Endodermal cell (in vitro differentiated cells): ENCODE measurements around the gene FAM53C. TPM values are rescaled to one million over a fixed set of nuclear protein-coding genes. Genes with fewer than 3 reads are reported as not detected.

Source experiments
- DNase-seq: peaks from one replicate; pipeline ENCODE4 v3.0.0-alpha.2; 2017
- H3K27ac ChIP-seq: 2 replicates; pipeline ENCODE4 v1.5.1; 2013; ENCODE audit warnings: mild to moderate bottlenecking, low read depth, low read length, moderate library complexity
- H3K27me3 ChIP-seq: 2 replicates; pipeline ENCODE4 v1.6.1; 2013; ENCODE audit warnings: mild to moderate bottlenecking, low read length, moderate library complexity; ENCODE audit not compliant: insufficient read depth, control insufficient read depth, poor library complexity, severe bottlenecking
- H3K36me3 ChIP-seq: 2 replicates; pipeline ENCODE4 v1.7.0; 2013; ENCODE audit warnings: mild to moderate bottlenecking, low read length, moderate library complexity; ENCODE audit not compliant: control insufficient read depth, insufficient read depth
- H3K4me1 ChIP-seq: one replicate; pipeline ENCODE4 v1.7.0; 2013; ENCODE audit warnings: low read length; ENCODE audit not compliant: control insufficient read depth, insufficient read depth
- H3K4me3 ChIP-seq: 2 replicates; pipeline ENCODE4 v1.5.1; 2013; ENCODE audit warnings: mild to moderate bottlenecking, low read length, moderate library complexity
- H3K9ac ChIP-seq: 2 replicates; pipeline ENCODE4 v1.6.1; 2013; ENCODE audit warnings: mild to moderate bottlenecking, low read length, moderate library complexity; ENCODE audit not compliant: poor library complexity, severe bottlenecking; ENCODE audit errors: extremely low read depth
- H3K9me3 ChIP-seq: 2 replicates; pipeline ENCODE4 v1.6.1; 2013; ENCODE audit warnings: mild to moderate bottlenecking, low read length, moderate library complexity; ENCODE audit not compliant: control insufficient read depth
- H3K27ac Mint-ChIP-seq: 2 replicates; pipeline ENCODE4 v1.8.0; 2020; ENCODE audit warnings: mixed read lengths
- H3K27me3 Mint-ChIP-seq: 2 replicates; pipeline ENCODE4 v1.8.0; 2021; ENCODE audit warnings: mild to moderate bottlenecking, mixed read lengths; ENCODE audit not compliant: insufficient read depth
- H3K36me3 Mint-ChIP-seq: 2 replicates; pipeline ENCODE4 v1.8.0; 2020; ENCODE audit warnings: low read depth, mixed read lengths
- H3K4me1 Mint-ChIP-seq: 2 replicates; pipeline ENCODE4 v1.8.0; 2020; ENCODE audit warnings: mixed read lengths
- H3K4me3 Mint-ChIP-seq: 2 replicates; pipeline ENCODE4 v1.8.0; 2020; ENCODE audit warnings: mild to moderate bottlenecking, moderate library complexity, mixed read lengths
- H3K9me3 Mint-ChIP-seq: 2 replicates; pipeline ENCODE4 v1.8.0; 2020; ENCODE audit warnings: mild to moderate bottlenecking, mixed read lengths
- WGBS, 2 experiments: methylation state at CpG; one replicate each; pipeline versions ENCODE4 v1.1.5 to v1.1.7; 2013; ENCODE audit warnings: missing lambda C conversion rate in 2 of 2, mixed read lengths in 1 of 2; ENCODE audit not compliant: insufficient coverage in 1 of 2, insufficient read length in 1 of 2; 5-methylcytosine and 5-hydroxymethylcytosine counted together
- long read RNA-seq, 4 experiments: library from polyadenylated mRNA in 2 of 4; library from RNA in 1 of 4; library from capped mRNA in 1 of 4; stranded (forward) in 3 of 4; unstranded in 1 of 4; transcript quantifications; one replicate each; pipeline ENCODE4 v2.0.0, GENCODE V29; 2020 to 2021; ENCODE audit warnings: inconsistent platforms in 1 of 4
- polyA plus RNA-seq, 2 experiments: library from polyadenylated mRNA; stranded (reverse); fragments of 50-300 nt; gene quantifications; one replicate each; pipeline ENCODE4 v1.2.3, GENCODE V29; 2013
- total RNA-seq, 2 donors: library from RNA; stranded (reverse); fragmentation: NEBNext Ultra II Directional in 1 of 2; extraction: Animal tissue kit (Norgen Biotek cat#: 25700) in 1 of 2; gene quantifications; 2 replicates in 1 of 2; 3 replicates in 1 of 2; pipeline ENCODE4 v1.2.1, GENCODE V29; 2021
- TF ChIP-seq, protein P1 (sequence below): fragments of 200-600 bp; sonication (generic); conservative IDR thresholded peaks from 2 replicates; pipeline ENCODE4 v1.5.0; 2021; ENCODE audit warnings: antibody characterized with exemption, mild to moderate bottlenecking

Gene FAM53C
- 10 to 100 TPM; 41.6 to 46.4 TPM for total RNA-seq
- 46.5 TPM for polyA plus RNA-seq (2013, experiment 1 of 2)
- polyA plus RNA-seq (2013, experiment 2 of 2): 41.4 TPM
- long read RNA-seq, experiment 1, full-length matches to known transcripts: 2 of 20 reads
- long read RNA-seq, experiment 1, partial matches to known transcripts: 17 of 20 reads
- long read RNA-seq, experiment 1, other reads (novel, unspliced or antisense): 1 of 20 reads
- long read RNA-seq, experiment 2, full-length matches to known transcripts: 11 of 28 reads
- long read RNA-seq, experiment 2, partial matches to known transcripts: 4 of 28 reads
- long read RNA-seq, experiment 2, other reads (novel, unspliced or antisense): 13 of 28 reads
- long read RNA-seq, experiment 3, full-length matches to known transcripts: 80 of 125 reads
- long read RNA-seq, experiment 3, partial matches to known transcripts: 18 of 125 reads
- long read RNA-seq, experiment 3, other reads (novel, unspliced or antisense): 27 of 125 reads
- long read RNA-seq, experiment 4, partial matches to known transcripts: 4 of 17 reads
- long read RNA-seq, experiment 4, other reads (novel, unspliced or antisense): 13 of 17 reads

DNA sequence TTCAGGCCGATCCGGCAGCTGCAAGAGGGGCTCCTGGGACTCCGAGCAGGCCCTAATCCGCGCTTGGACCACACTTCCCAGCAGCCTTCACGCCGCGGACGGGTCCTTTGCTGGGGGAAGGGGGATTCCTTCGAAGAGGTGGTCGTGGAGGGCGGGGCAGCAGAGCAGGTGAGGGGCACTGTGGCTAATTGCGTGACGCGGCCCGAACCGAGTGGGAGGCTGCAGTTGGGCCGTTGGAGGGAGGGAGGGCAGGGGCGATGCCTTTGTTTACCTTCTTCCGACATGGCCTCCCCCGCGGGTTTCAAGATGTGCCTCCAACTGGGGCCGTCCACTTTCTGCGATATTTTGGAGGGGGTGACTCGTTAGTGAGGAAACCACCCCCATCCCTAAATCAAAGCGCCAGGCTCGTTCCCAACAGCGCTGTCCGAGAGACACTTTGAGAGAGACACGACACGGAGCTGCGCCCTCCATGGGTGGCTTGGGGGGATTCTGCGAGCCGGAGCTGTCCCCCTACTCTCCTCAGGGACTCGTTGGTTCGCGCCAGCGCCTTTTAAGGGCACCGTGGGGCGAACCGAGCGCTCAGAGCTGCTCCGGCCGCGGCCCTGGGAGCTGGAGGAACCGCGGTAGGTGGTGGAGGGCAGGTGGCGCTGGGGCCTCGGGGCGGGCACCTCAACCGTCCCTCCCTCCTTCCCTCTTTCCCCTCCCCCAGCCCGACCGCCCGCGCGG lies at the start of gene FAM53C:
Gene FAM53C (plus strand): TSS at position 582 of the 726 bp plus-strand sequence. CDS start 3,070 bp downstream, outside the sequence.
- Histone ChIP-seq H3K27ac (peak within 1 kb of the TSS; percentile 100), H3K36me3 (peaks cover 18% of the 10 kb centered on the region), H3K4me3 (peak within 1 kb of the TSS; percentile 100), H3K27me3 (no peaks in the 10 kb centered on the region), H3K9ac (peak within 1 kb of the TSS; percentile 100), H3K9me3 (no peaks in the 10 kb centered on the region), H3K4me1 (peaks cover 5% of the 10 kb centered on the region)
- H3K27ac Mint-ChIP-seq: peak within 1 kb of the TSS; percentile 100
- WGBS, 2 experiments: 0 to 1% methylated on average over 22 to 51 of the region's 56 CpGs
- peaks cover 14% of the 10 kb centered on the region for H3K36me3 Mint-ChIP-seq
- no peaks in the 10 kb centered on the region for H3K9me3 Mint-ChIP-seq
- peak within 1 kb of the TSS; percentile 82 for H3K4me3 Mint-ChIP-seq
- TF ChIP-seq, protein P1, sequence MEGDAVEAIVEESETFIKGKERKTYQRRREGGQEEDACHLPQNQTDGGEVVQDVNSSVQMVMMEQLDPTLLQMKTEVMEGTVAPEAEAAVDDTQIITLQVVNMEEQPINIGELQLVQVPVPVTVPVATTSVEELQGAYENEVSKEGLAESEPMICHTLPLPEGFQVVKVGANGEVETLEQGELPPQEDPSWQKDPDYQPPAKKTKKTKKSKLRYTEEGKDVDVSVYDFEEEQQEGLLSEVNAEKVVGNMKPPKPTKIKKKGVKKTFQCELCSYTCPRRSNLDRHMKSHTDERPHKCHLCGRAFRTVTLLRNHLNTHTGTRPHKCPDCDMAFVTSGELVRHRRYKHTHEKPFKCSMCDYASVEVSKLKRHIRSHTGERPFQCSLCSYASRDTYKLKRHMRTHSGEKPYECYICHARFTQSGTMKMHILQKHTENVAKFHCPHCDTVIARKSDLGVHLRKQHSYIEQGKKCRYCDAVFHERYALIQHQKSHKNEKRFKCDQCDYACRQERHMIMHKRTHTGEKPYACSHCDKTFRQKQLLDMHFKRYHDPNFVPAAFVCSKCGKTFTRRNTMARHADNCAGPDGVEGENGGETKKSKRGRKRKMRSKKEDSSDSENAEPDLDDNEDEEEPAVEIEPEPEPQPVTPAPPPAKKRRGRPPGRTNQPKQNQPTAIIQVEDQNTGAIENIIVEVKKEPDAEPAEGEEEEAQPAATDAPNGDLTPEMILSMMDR: no peak
- H3K27me3 Mint-ChIP-seq: no peaks in the 10 kb centered on the region
- peaks cover 29% of the 10 kb centered on the region for H3K4me1 Mint-ChIP-seq
- DNase-seq: peak; percentile 97

DNA sequence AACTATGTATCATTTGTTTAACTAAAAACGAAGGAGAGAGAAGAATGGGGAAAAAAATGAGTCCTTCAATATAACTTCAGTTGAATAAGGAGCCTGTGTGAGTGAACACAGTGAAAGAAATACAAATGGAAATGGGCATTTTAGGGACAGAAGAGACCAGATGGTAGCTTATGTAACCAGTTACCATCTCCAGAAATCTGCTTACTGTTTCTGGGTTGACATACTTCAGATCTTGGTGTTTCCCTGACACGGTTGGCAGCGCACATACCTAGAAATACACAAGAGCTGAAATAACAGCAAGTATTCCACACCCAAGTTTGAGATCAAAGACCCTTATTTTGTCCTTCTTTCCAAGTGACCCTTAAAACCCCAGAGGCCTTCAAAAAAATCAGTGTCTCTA lies 48.8 kb upstream of the FAM53C start:
- H3K27me3 Mint-ChIP-seq: no peaks in the 10 kb centered on the region
- no peaks in the 10 kb centered on the region for H3K9me3 ChIP-seq
- no peak overlapping the region for H3K4me3 Mint-ChIP-seq
- H3K27me3 ChIP-seq: no peaks in the 10 kb centered on the region
- no peaks in the 10 kb centered on the region for H3K4me1 Mint-ChIP-seq
- H3K9ac ChIP-seq: no peak overlapping the region
- H3K9me3 Mint-ChIP-seq: no peaks in the 10 kb centered on the region
- 93% methylated on average over 3 of the region's 3 CpGs for WGBS, 2 experiments
- H3K27ac ChIP-seq: no peak overlapping the region
- TF ChIP-seq, protein P1: no peak
- DNase-seq: no peak
- H3K27ac Mint-ChIP-seq: no peak overlapping the region
- H3K4me3 ChIP-seq: no peak overlapping the region
- H3K36me3 Mint-ChIP-seq: peaks cover 15% of the 10 kb centered on the region
- H3K36me3 ChIP-seq: peaks cover 27% of the 10 kb centered on the region
- H3K4me1 ChIP-seq: no peaks in the 10 kb centered on the region

DNA sequence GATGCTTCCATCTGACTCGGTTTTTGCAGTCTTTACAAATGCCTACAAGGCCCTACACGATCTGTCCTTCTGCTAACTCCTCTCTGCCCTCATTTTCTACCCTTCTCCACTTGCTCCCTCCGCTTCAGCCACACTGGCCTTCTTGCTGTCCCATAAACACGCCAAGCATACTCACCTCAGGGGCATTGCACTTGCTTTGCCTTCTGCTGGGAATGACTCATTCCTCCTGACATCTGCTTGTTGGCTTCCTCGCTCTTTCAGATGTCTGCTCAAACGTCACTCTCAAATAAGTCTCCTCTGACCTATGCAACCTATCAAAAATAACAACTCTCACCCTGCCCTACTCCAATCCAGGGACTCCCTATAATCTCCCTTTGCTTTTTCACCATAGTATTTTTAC lies 34.7 kb upstream of the FAM53C start:
- H3K27me3 ChIP-seq: no peaks in the 10 kb centered on the region
- H3K27ac ChIP-seq: no peak overlapping the region
- Mint-ChIP-seq H3K36me3 (peaks cover 22% of the 10 kb centered on the region), H3K4me3 (no peak overlapping the region), H3K4me1 (peaks cover 2% of the 10 kb centered on the region), H3K9me3 (peaks cover 8% of the 10 kb centered on the region), H3K27me3 (no peaks in the 10 kb centered on the region), H3K27ac (no peak overlapping the region)
- H3K9ac ChIP-seq: no peak overlapping the region
- no peak for DNase-seq
- H3K9me3 ChIP-seq: no peaks in the 10 kb centered on the region
- H3K36me3 ChIP-seq: no peaks in the 10 kb centered on the region
- TF ChIP-seq, protein P1: no peak
- no peak overlapping the region for H3K4me3 ChIP-seq
- 77 to 86% methylated on average over 5 to 6 of the region's 6 CpGs for WGBS, 2 experiments
- H3K4me1 ChIP-seq: no peaks in the 10 kb centered on the region
